Subcutaneous preadipocyte (primary cell): ENCODE data around the gene SPATA31A1. TPM values are rescaled to one million over a fixed set of nuclear protein-coding genes. Genes with fewer than 3 reads are reported as not detected.

Experiments used
- total RNA-seq: library from RNA; depleted of rRNA; stranded (reverse); fragments of >200 nt; gene quantifications from 2 replicates; pipeline ENCODE4 v1.2.3, GENCODE V29; 2012

Gene SPATA31A1
- not detected in 2 replicates for total RNA-seq

DNA sequence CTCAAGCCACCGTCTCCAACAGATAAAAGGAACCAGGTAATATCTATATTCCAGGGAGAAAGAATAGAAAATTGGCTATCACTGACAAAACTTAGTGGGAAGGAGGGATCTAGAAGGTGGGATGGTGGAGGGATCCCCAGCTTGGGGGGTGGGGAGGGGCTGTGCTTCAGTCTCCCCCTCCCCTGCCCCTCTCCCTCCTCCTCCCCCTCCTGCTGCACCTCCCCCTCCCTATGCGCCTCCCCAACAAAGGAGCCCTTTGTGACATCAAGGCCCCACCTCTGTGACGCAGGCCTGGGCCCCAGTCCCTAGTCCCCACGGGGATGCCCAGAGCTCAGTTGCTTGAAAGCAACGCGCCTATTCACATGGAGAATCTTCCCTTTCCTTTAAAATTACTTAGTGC, at the start of gene SPATA31A1:
Gene SPATA31A1, plus strand, starts transcription at position 301 of the 400 bp plus-strand sequence. Its CDS starts 62 bp downstream, at position 363.

Other genes with a start within 250 kb of the SPATA31A1 start
- gene CNTNAP3, start 67.5 kb upstream of the SPATA31A1 start, total RNA-seq, result not detected in 2 replicates